ENCODE data around the gene ZNF341.

ZNF341 gene

DNA sequence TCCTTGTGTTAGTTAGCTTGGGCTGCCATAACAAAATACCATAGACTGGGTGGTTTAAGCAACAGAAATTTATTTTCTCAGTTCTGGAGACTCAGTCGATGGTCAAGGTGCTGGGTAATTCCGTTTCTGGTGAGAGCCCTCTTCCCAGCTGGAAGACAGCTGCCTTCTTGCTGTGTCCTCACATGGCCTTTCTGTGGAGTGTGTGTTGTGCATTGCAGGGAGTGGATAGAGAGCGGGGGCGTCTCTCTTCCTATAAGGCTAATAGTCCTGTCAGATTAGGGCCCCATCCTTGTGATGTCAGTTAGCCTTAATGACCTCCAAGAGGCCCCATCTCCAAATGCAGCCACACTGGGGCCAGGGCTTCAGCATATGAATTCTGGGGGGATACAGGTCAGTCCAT, 98.6 kb downstream of the ZNF341 start:
- Histone ChIP-seq H3K9ac (ENCODE audit: low read length) (no peak overlapping the region), H3K9me3 (ENCODE audit: insufficient read depth, low read length) (no peaks in the 10 kb centered on the region), H3K4me3 (ENCODE audit: low read length) (no peak overlapping the region), H3K27me3 (ENCODE audit: low read depth, low read length) (no peaks in the 10 kb centered on the region), H3K4me1 (ENCODE audit: low read length) (no peaks in the 10 kb centered on the region), H3K79me2 (ENCODE audit: low read length) (peaks cover 95% of the 10 kb centered on the region), H2AFZ (ENCODE audit: low read depth, low read length) (no peak overlapping the region), H4K20me1 (ENCODE audit: insufficient read depth, low read length) (peaks cover 74% of the 10 kb centered on the region), H3K4me2 (ENCODE audit: low read length) (no peak overlapping the region), H3K27ac (ENCODE audit: low read length) (no peak overlapping the region), H3K36me3 (replicated peaks; ENCODE audit: low read depth, low read length) (peaks cover 21% of the 10 kb centered on the region)
- TF ChIP-seq, protein P1, sequence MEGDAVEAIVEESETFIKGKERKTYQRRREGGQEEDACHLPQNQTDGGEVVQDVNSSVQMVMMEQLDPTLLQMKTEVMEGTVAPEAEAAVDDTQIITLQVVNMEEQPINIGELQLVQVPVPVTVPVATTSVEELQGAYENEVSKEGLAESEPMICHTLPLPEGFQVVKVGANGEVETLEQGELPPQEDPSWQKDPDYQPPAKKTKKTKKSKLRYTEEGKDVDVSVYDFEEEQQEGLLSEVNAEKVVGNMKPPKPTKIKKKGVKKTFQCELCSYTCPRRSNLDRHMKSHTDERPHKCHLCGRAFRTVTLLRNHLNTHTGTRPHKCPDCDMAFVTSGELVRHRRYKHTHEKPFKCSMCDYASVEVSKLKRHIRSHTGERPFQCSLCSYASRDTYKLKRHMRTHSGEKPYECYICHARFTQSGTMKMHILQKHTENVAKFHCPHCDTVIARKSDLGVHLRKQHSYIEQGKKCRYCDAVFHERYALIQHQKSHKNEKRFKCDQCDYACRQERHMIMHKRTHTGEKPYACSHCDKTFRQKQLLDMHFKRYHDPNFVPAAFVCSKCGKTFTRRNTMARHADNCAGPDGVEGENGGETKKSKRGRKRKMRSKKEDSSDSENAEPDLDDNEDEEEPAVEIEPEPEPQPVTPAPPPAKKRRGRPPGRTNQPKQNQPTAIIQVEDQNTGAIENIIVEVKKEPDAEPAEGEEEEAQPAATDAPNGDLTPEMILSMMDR (IDR thresholded peaks at IDR 0.05; ENCODE audit: low read depth, low read length): no peak
- TF ChIP-seq EZH2phosphoT487 (IDR thresholded peaks at IDR 0.05; ENCODE audit: low read depth): no peak

DNA sequence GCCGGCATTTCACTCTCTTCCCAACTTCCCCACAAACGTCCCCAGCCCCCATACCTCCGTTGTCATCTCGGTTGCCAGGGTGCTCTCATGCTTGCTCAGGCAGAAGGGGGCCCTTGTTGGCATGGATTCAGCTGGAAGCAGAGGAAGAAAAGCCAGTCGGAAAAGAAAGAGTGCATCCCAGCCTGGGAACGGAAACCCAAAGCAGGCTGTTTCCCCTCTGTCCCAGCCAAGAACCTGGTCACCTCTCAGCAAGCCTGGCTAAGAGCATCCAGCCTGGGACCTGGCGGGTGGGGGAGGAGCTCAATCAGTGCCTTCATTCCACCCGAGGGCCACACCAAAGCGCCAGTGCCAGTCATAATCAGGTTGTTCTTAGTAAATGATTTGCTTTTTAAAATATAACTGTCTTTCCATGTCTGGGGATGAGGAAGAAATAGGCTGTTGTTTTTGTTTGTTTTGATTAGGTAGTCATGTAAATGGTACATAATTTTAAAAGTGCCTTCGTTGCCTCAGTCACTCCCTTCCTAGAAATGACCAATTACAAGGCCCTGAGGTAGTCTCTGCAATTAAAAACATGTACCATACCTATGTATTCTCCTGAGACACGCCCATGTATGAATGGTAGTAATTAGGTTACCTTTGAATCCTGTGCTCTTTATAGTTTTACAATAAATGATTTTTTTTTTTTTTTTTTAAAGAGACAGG, 100.5 kb downstream of the ZNF341 start:
- no peak for TF ChIP-seq EZH2phosphoT487 (IDR thresholded peaks at IDR 0.05; ENCODE audit: low read depth)
- TF ChIP-seq, protein P1 (IDR thresholded peaks at IDR 0.05; ENCODE audit: low read depth, low read length): no peak
- Histone ChIP-seq H3K4me1 (ENCODE audit: low read length) (peaks cover 2% of the 10 kb centered on the region), H3K79me2 (ENCODE audit: low read length) (peaks cover 95% of the 10 kb centered on the region), H2AFZ (ENCODE audit: low read depth, low read length) (no peak overlapping the region), H4K20me1 (ENCODE audit: insufficient read depth, low read length) (peaks cover 60% of the 10 kb centered on the region), H3K9me3 (ENCODE audit: insufficient read depth, low read length) (no peaks in the 10 kb centered on the region), H3K4me3 (ENCODE audit: low read length) (no peak overlapping the region), H3K4me2 (ENCODE audit: low read length) (no peak overlapping the region), H3K27ac (ENCODE audit: low read length) (no peak overlapping the region), H3K27me3 (ENCODE audit: low read depth, low read length) (no peaks in the 10 kb centered on the region), H3K9ac (ENCODE audit: low read length) (no peak overlapping the region), H3K36me3 (replicated peaks; ENCODE audit: low read depth, low read length) (peaks cover 24% of the 10 kb centered on the region)

DNA sequence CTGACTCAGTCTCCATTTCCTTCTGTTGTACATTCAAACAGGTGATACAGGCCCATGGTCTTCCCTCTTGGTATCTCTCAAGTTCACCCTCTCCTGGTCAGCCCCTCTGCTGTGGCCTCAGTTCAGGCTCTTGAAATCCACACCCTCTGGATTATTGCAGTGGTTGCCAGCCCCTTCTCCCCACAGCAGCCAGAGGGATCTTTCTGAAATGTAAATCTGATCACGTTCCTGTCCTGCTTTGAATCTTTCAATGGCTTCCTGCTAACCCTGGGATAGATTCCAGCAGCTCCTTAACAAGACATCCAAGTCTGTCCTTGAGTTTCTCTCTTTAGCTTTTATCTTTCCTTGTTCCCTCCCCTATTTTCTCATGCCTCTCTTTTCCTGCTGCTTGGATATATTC, 101.5 kb downstream of the ZNF341 start:
- Histone ChIP-seq H3K36me3 (replicated peaks; ENCODE audit: low read depth, low read length) (peaks cover 24% of the 10 kb centered on the region), H3K4me2 (ENCODE audit: low read length) (no peak overlapping the region), H4K20me1 (ENCODE audit: insufficient read depth, low read length) (peaks cover 59% of the 10 kb centered on the region), H3K4me3 (ENCODE audit: low read length) (no peak overlapping the region), H3K9ac (ENCODE audit: low read length) (no peak overlapping the region), H3K9me3 (ENCODE audit: insufficient read depth, low read length) (no peaks in the 10 kb centered on the region), H2AFZ (ENCODE audit: low read depth, low read length) (no peak overlapping the region), H3K27ac (ENCODE audit: low read length) (no peak overlapping the region), H3K27me3 (ENCODE audit: low read depth, low read length) (no peaks in the 10 kb centered on the region), H3K79me2 (ENCODE audit: low read length) (peaks cover 95% of the 10 kb centered on the region), H3K4me1 (ENCODE audit: low read length) (peaks cover 13% of the 10 kb centered on the region)
- TF ChIP-seq, protein P1 (IDR thresholded peaks at IDR 0.05; ENCODE audit: low read depth, low read length): no peak
- TF ChIP-seq EZH2phosphoT487 (IDR thresholded peaks at IDR 0.05; ENCODE audit: low read depth): no peak

DNA sequence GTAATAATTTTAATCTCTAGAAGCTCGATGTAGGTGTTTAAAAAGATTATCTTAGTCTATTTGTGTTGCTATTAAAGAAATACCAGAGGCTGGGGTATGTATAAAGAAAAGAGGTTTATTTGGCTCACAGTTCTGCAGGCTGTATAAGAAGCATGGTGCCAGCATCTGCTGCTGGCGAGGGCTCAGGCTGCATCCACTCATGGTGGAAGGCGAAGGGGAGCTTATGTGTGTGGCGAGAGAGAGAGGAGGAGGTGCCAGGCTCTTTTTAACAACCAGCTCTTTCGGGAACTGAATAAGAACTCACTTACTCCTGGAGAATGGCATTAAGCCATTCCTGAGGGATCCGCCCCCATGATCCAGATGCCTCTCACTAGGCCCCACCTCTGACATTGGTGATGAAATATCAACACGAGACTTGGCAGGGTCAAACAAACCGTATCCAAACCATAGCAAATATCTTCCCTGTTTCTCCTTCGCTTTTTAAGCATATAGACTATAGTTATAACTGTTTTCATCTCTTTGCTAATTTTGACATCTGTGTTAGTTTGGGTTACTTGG, 103.9 kb downstream of the ZNF341 start:
- Histone ChIP-seq H3K9me3 (ENCODE audit: insufficient read depth, low read length) (no peaks in the 10 kb centered on the region), H3K36me3 (replicated peaks; ENCODE audit: low read depth, low read length) (peaks cover 24% of the 10 kb centered on the region), H2AFZ (ENCODE audit: low read depth, low read length) (no peak overlapping the region), H3K4me1 (ENCODE audit: low read length) (peaks cover 37% of the 10 kb centered on the region), H4K20me1 (ENCODE audit: insufficient read depth, low read length) (peaks cover 35% of the 10 kb centered on the region), H3K27ac (ENCODE audit: low read length) (no peak overlapping the region), H3K4me2 (ENCODE audit: low read length) (no peak overlapping the region), H3K79me2 (ENCODE audit: low read length) (peaks cover 95% of the 10 kb centered on the region), H3K9ac (ENCODE audit: low read length) (no peak overlapping the region), H3K27me3 (ENCODE audit: low read depth, low read length) (no peaks in the 10 kb centered on the region), H3K4me3 (ENCODE audit: low read length) (no peak overlapping the region)
- no peak for TF ChIP-seq EZH2phosphoT487 (IDR thresholded peaks at IDR 0.05; ENCODE audit: low read depth)
- TF ChIP-seq, protein P1 (IDR thresholded peaks at IDR 0.05; ENCODE audit: low read depth, low read length): no peak
